A673 (cell line): ENCODE data around the gene C1orf74.

Source experiments
- CTCF ChIP-seq: fragments of 300-800, 200-600 bp; sonication (generic); conservative IDR thresholded peaks from 2 replicates; pipeline ENCODE4 v1.5.1; 2017; ENCODE audit warnings: low read depth, mild to moderate bottlenecking, antibody characterized with exemption, low read length, moderate library complexity, mixed read lengths
- EZH2 ChIP-seq: fragments of 200-600 bp; sonication (generic); IDR thresholded peaks from 2 replicates; pipeline ENCODE4 v1.6.1; 2017; ENCODE audit warnings: borderline replicate concordance, low read depth, mild to moderate bottlenecking, mixed read lengths, antibody characterized with exemption, low read length; ENCODE audit not compliant: poor library complexity, severe bottlenecking

- TF ChIP-seq EZH2 (no peak), CTCF (no peak)
These were observed 13.5 kb downstream of the C1orf74 start for GRCh38 chr1:209770636-209771415.
